HG02798 (cell line): ENCODE measurements around the gene SV2B.

Source experiments
- ATAC-seq: cut with Tn5 transposase; IDR thresholded peaks from one replicate; pipeline ENCODE4 v1.9.1; 2021; ENCODE audit warnings: mild to moderate bottlenecking; ENCODE audit not compliant: unreplicated experiment, poor library complexity

SV2B gene

GRCh38 chr15:91346259-91346658, 246.2 kb downstream of the SV2B start:
- no peak for ATAC-seq

GRCh38 chr15:91348752-91349500, 248.9 kb downstream of the SV2B start:
- ATAC-seq = no peak
